GM18508 (cell line): Measurements from ENCODE around the gene SPTBN4.
"Not testable (repeated sequence)": the region's sequence is repeated elsewhere in the genome, so short reads cannot be mapped to it uniquely, and the experiment has no call there.

Experiments used
- ATAC-seq: cut with Tn5 transposase; IDR thresholded peaks from one replicate; pipeline ENCODE4 v1.9.1; 2021; ENCODE audit warnings: moderate number of reproducible peaks; ENCODE audit not compliant: insufficient read depth, unreplicated experiment

Gene SPTBN4

GRCh38 chr19:40501599-40501998 lies 34.8 kb downstream of the SPTBN4 start:
- no peak for ATAC-seq

- ATAC-seq: no peak
Measured at GRCh38 chr19:40502081-40502480, 35.3 kb downstream of the SPTBN4 start.

GRCh38 chr19:40502647-40503319 lies 36.0 kb downstream of the SPTBN4 start:
- ATAC-seq: no peak

- no peak for ATAC-seq
Measured at GRCh38 chr19:40503320-40503695, 36.5 kb downstream of the SPTBN4 start.

GRCh38 chr19:40506099-40506498 lies 39.3 kb downstream of the SPTBN4 start:
- ATAC-seq: no peak

- no peak for ATAC-seq
Measured at GRCh38 chr19:40507892-40508291, 41.1 kb downstream of the SPTBN4 start.

- ATAC-seq: no peak
Measured at GRCh38 chr19:40508739-40509260, 42.0 kb downstream of the SPTBN4 start.

GRCh38 chr19:40510526-40511115 lies 43.8 kb downstream of the SPTBN4 start:
- ATAC-seq: no peak

GRCh38 chr19:40511487-40511886 lies 44.7 kb downstream of the SPTBN4 start:
- ATAC-seq: no peak

- no peak for ATAC-seq
Measured at GRCh38 chr19:40512110-40512472, 45.3 kb downstream of the SPTBN4 start.

GRCh38 chr19:40512473-40513344 lies 45.9 kb downstream of the SPTBN4 start:
- ATAC-seq: no peak

GRCh38 chr19:40513345-40513678 lies 46.5 kb downstream of the SPTBN4 start:
- no peak for ATAC-seq

- no peak for ATAC-seq
Measured at GRCh38 chr19:40513741-40514315, 47.0 kb downstream of the SPTBN4 start.

- ATAC-seq: no peak
Measured at GRCh38 chr19:40517248-40517647, 50.4 kb downstream of the SPTBN4 start.

GRCh38 chr19:40519352-40520322 lies 52.8 kb downstream of the SPTBN4 start:
- no peak for ATAC-seq

- ATAC-seq: no peak
Measured at GRCh38 chr19:40521276-40521675, 54.5 kb downstream of the SPTBN4 start.

- not testable (repeated sequence) for ATAC-seq
Measured at GRCh38 chr19:40521900-40522299, 55.1 kb downstream of the SPTBN4 start.

- ATAC-seq: no peak
Measured at GRCh38 chr19:40523322-40524047, 56.7 kb downstream of the SPTBN4 start.

- ATAC-seq: no peak
Measured at GRCh38 chr19:40524133-40524549, 57.3 kb downstream of the SPTBN4 start.
